H1 (cell line): Measurements from ENCODE around the gene TARBP2. TPM values are rescaled to one million over a fixed set of nuclear protein-coding genes. Genes with fewer than 3 reads are reported as not detected.

Experiments
- CHD1 ChIP-seq: IDR thresholded peaks from 2 replicates; pipeline ENCODE4 v1.6.1; 2012; ENCODE audit warnings: low read depth, low read length, improper control_type of control experiment
- KDM1A ChIP-seq: fragments of 200-600, 300-600 bp; sonication (generic); IDR thresholded peaks from 2 replicates; pipeline ENCODE4 v1.7.1; 2016; ENCODE audit warnings: mild to moderate bottlenecking, low read length, borderline replicate concordance
- RAD21 ChIP-seq, 2 experiments: IDR thresholded peaks in 1 of 2; conservative IDR thresholded peaks in 1 of 2; 2 replicates each; pipeline ENCODE4 v1.6.1; 2011; ENCODE audit warnings: low read depth in 2 of 2, low read length in 2 of 2, improper control_type of control experiment in 1 of 2, inconsistent platforms in 1 of 2, mild to moderate bottlenecking in 1 of 2, moderate library complexity in 1 of 2
- SAP30 ChIP-seq: fragments of 300-600 bp; sonication (generic); IDR thresholded peaks from 2 replicates; pipeline ENCODE4 v1.7.1; 2012; ENCODE audit warnings: low read length, moderate library complexity, mild to moderate bottlenecking, inconsistent platforms; ENCODE audit not compliant: insufficient read depth, insufficient replicate concordance
- TCF12 ChIP-seq: IDR thresholded peaks from 2 replicates; pipeline ENCODE4 v1.6.1; 2011; ENCODE audit warnings: low read depth, mild to moderate bottlenecking, low read length
- TEAD4 ChIP-seq: IDR thresholded peaks from 2 replicates; pipeline ENCODE4 v1.6.1; 2012; ENCODE audit warnings: low read depth, low read length, inconsistent platforms, mixed read lengths
- USF2 ChIP-seq: IDR thresholded peaks from 2 replicates; pipeline ENCODE4 v1.6.1; 2011; ENCODE audit warnings: low read length, improper control_type of control experiment
- polyA plus RNA-seq, 7 experiments: library from polyadenylated mRNA; depleted of rRNA in 3 of 7; stranded (reverse) in 5 of 7; unstranded in 2 of 7; fragments of >200 nt in 5 of 7; fragments of 200-250 nt in 2 of 7; gene quantifications; 1 replicate in 5 of 7; 2 replicates in 1 of 7; 4 replicates in 1 of 7; pipeline versions ENCODE4 v1.2.1 to v1.2.3, GENCODE V29; 2011 to 2013; ENCODE audit warnings: missing spikeins in 2 of 7, mixed read lengths in 2 of 7
- total RNA-seq: library from RNA; stranded (reverse); fragmentation: NEBNext Ultra II Directional; extraction: Animal tissue kit (Norgen Biotek cat#: 25700); gene quantifications from 2 replicates; pipeline ENCODE4 v1.2.1, GENCODE V29; 2021

TARBP2 gene
- total and polyA plus RNA-seq, 2 of the 8 experiments (the other 6 are each of a cell fraction or from before 2014, with no cell fraction given), result 69.9 to 122 TPM

GRCh38 chr12:53500142-53500775 lies 824 bp upstream of the TARBP2 start (continued):
- TF ChIP-seq SAP30, result no peak
- no peak for TF ChIP-seq TEAD4
- no peak for TF ChIP-seq USF2
- no peak for TF ChIP-seq TCF12
- no peak for TF ChIP-seq CHD1
- TF ChIP-seq RAD21 (IDR thresholded peaks at IDR 0.05 in 1 of 2, conservative IDR thresholded peaks at IDR 0.05 in 1 of 2; ENCODE audit: low read depth in 2 of 2, low read length in 2 of 2), result no peak
- TF ChIP-seq KDM1A, result no peak
